Epithelial cell of proximal tubule (primary cell): Measurements from ENCODE around the gene SUMO2. TPM values are rescaled to one million over a fixed set of nuclear protein-coding genes. Genes with fewer than 3 reads are reported as not detected.
"Not testable (repeated sequence)": the region's sequence is repeated elsewhere in the genome, so short reads cannot be mapped to it uniquely, and the experiment has no call there.

ENCODE experiments used
- DNase-seq: peaks from one replicate; pipeline ENCODE4 v3.0.0-alpha.2; 2011; ENCODE audit warnings: low read depth
- H3K4me3 ChIP-seq: 2 replicates; pipeline ENCODE4 v1.5.1; 2011; ENCODE audit warnings: low read depth, mild to moderate bottlenecking, low read length
- CTCF ChIP-seq: conservative IDR thresholded peaks from 2 replicates; pipeline ENCODE4 v1.5.1; 2012; ENCODE audit warnings: low read depth, mild to moderate bottlenecking, low read length
- total RNA-seq: library from RNA; depleted of rRNA; stranded (reverse); fragments of >200 nt; gene quantifications from 2 replicates; pipeline ENCODE4 v1.2.3, GENCODE V29; 2015

Gene SUMO2
- total RNA-seq, 1 donor from 2014 or later = 166 TPM

- no peak for DNase-seq
- TF ChIP-seq CTCF = no peak
- H3K4me3 ChIP-seq = no peak overlapping the region
These were observed 42.3 kb upstream of the SUMO2 start for GRCh38 chr17:75225016-75225415.

- DNase-seq = no peak
- no peak overlapping the region for H3K4me3 ChIP-seq
- TF ChIP-seq CTCF = no peak
These were observed 37.1 kb upstream of the SUMO2 start for GRCh38 chr17:75219815-75220214.

GRCh38 chr17:75218131-75218530 lies 35.4 kb upstream of the SUMO2 start:
- no peak for TF ChIP-seq CTCF
- no peak overlapping the region for H3K4me3 ChIP-seq
- no peak for DNase-seq

GRCh38 chr17:75209061-75209460 lies 26.3 kb upstream of the SUMO2 start:
- no peak for DNase-seq
- TF ChIP-seq CTCF = no peak
- no peak overlapping the region for H3K4me3 ChIP-seq

GRCh38 chr17:75208161-75208560 lies 25.4 kb upstream of the SUMO2 start:
- DNase-seq = no peak
- TF ChIP-seq CTCF = no peak
- no peak overlapping the region for H3K4me3 ChIP-seq

GRCh38 chr17:75207760-75208159 lies 25.0 kb upstream of the SUMO2 start:
- no peak overlapping the region for H3K4me3 ChIP-seq
- no peak for DNase-seq
- no peak for TF ChIP-seq CTCF

- not testable (repeated sequence) for DNase-seq, H3K4me3 ChIP-seq
These were observed 24.3 kb upstream of the SUMO2 start for GRCh38 chr17:75207050-75207407.

- peak overlapping the region; percentile 100 for H3K4me3 ChIP-seq
- DNase-seq = no peak
- TF ChIP-seq CTCF = no peak
These were observed 23.0 kb upstream of the SUMO2 start for GRCh38 chr17:75205793-75206163.
